CD4-positive, CD25-positive, alpha-beta regulatory T cell (primary cell): ENCODE results near the gene CXCR3. TPM values are rescaled to one million over a fixed set of nuclear protein-coding genes. Genes with fewer than 3 reads are reported as not detected.
"Not testable (repeated sequence)": the region's sequence is repeated elsewhere in the genome, so short reads cannot be mapped to it uniquely, and the experiment has no call there.

Experiments
- ATAC-seq, 2 donors: fragments of 150-1000 bp; cut with Tn5 transposase; one replicate each; pipeline ENCODE4 v1.10.0; 2021; ENCODE audit warnings: low read depth in 2 of 2, moderate number of reproducible peaks in 2 of 2, moderate library complexity in 1 of 2
- DNase-seq, 3 donors: peaks; one replicate each; pipeline versions ENCODE4 v3.0.0 to v3.0.0-alpha.2; 2012 to 2022; ENCODE audit warnings: mixed read lengths in 1 of 3
- H3K27ac ChIP-seq: one replicate; pipeline ENCODE4 v1.7.0; 2013; ENCODE audit warnings: mild to moderate bottlenecking, low read length; ENCODE audit not compliant: insufficient read depth, poor library complexity, severe bottlenecking
- H3K27me3 ChIP-seq: one replicate; pipeline ENCODE4 v1.7.0; 2013; ENCODE audit warnings: low read length; ENCODE audit not compliant: control insufficient read depth, insufficient read depth
- H3K36me3 ChIP-seq: one replicate; pipeline ENCODE4 v1.7.0; 2013; ENCODE audit warnings: mild to moderate bottlenecking, low read length, moderate library complexity; ENCODE audit not compliant: control insufficient read depth, insufficient read depth
- H3K4me1 ChIP-seq: 2 replicates; pipeline ENCODE4 v1.7.0; 2013; ENCODE audit warnings: mild to moderate bottlenecking, low read length; ENCODE audit not compliant: insufficient read depth, control insufficient read depth, poor library complexity, severe bottlenecking
- H3K4me3 ChIP-seq: one replicate; pipeline ENCODE4 v1.7.0; 2013; ENCODE audit warnings: low read depth, mild to moderate bottlenecking, low read length, moderate library complexity
- H3K9me3 ChIP-seq, 2 experiments: 1 replicate in 1 of 2; 2 replicates in 1 of 2; pipeline ENCODE4 v1.7.0; 2013; ENCODE audit warnings: low read length in 2 of 2, mild to moderate bottlenecking in 1 of 2, moderate library complexity in 1 of 2; ENCODE audit not compliant: control insufficient read depth in 2 of 2
- H3K27ac Mint-ChIP-seq, 3 donors: one replicate each; pipeline ENCODE4 v1.8.0; 2020 to 2022; ENCODE audit warnings: mild to moderate bottlenecking in 3 of 3, mixed read lengths in 3 of 3, moderate library complexity in 2 of 3
- H3K27me3 Mint-ChIP-seq: one replicate; pipeline ENCODE4 v1.8.0; 2022; ENCODE audit warnings: mild to moderate bottlenecking, mixed read lengths
- H3K36me3 Mint-ChIP-seq: one replicate; pipeline ENCODE4 v1.8.0; 2020; ENCODE audit warnings: mixed read lengths
- H3K4me1 Mint-ChIP-seq, 4 donors: one replicate each; pipeline ENCODE4 v1.8.0; 2020 to 2022; ENCODE audit warnings: mixed read lengths in 4 of 4, mild to moderate bottlenecking in 1 of 4
- H3K4me3 Mint-ChIP-seq, 4 donors: one replicate each; pipeline ENCODE4 v1.8.0; 2020 to 2022; ENCODE audit warnings: mild to moderate bottlenecking in 4 of 4, mixed read lengths in 4 of 4, moderate library complexity in 3 of 4
- H3K9me3 Mint-ChIP-seq, 7 donors: one replicate each; pipeline ENCODE4 v1.8.0; 2020 to 2022; ENCODE audit warnings: mixed read lengths in 7 of 7, mild to moderate bottlenecking in 3 of 7, moderate library complexity in 2 of 7
- polyA plus RNA-seq, 4 donors: library from polyadenylated mRNA; unstranded; fragments of 300-500 nt; fragmentation: Illumina TruSeq; gene quantifications; one replicate each; pipeline ENCODE4 v1.2.3, GENCODE V29; 2021
- total RNA-seq: library from RNA; stranded (reverse); gene quantifications from one replicate; pipeline ENCODE4 v1.2.3, GENCODE V29; 2022

CXCR3 gene
- total and polyA plus RNA-seq, 5 donors from 2014 or later: 31.9 to 111 (median 72.7) TPM

GRCh38 chrX:71650333-71650969, 32.1 kb upstream of the CXCR3 start:
- no peak overlapping the region for H3K27ac ChIP-seq
- peak in 2 of 3 donors; percentile 26 to 60 for DNase-seq

DNA sequence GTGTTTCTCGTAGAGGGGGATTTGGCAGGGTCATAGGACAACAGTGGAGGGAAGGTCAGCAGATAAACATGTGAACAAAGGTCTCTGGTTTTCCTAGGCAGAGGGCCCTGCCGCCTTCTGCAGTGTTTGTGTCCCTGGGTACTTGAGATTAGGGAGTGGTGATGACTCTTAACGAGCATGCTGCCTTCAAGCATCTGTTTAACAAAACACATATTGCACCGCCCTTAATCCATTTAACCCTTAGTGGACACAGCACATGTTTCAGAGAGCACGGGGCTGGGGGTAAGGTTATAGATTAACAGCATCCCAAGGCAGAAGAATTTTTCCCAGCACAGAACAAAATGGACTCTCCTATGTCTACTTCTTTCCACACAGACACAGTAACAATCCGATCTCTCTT, 26.1 kb upstream of the CXCR3 start:
- H3K27me3 ChIP-seq, H3K27ac Mint-ChIP-seq, H3K36me3 ChIP-seq, H3K9me3 Mint-ChIP-seq, H3K27me3 Mint-ChIP-seq, H3K4me1 Mint-ChIP-seq, H3K4me1 ChIP-seq, ATAC-seq, H3K27ac ChIP-seq, H3K4me3 ChIP-seq, H3K36me3 Mint-ChIP-seq, DNase-seq, H3K9me3 ChIP-seq, H3K4me3 Mint-ChIP-seq: not testable (repeated sequence)

More at GRCh38 chrX:71650333-71650969, 32.1 kb upstream of the CXCR3 start:
- H3K4me1 ChIP-seq: peaks cover 5% of the 10 kb centered on the region
- Mint-ChIP-seq H3K4me3 (no peak overlapping the region), H3K27me3 (no peaks in the 10 kb centered on the region), H3K27ac (peak overlapping the region in 1 of 3 donors; percentile 17), H3K36me3 (no peaks in the 10 kb centered on the region), H3K4me1 (peaks cover 0 to 11% (median 4%) of the 10 kb centered on the region in 4 donors), H3K9me3 (no peaks in the 10 kb centered on the region)
- no peaks in the 10 kb centered on the region for H3K9me3 ChIP-seq
- H3K27me3 ChIP-seq: no peaks in the 10 kb centered on the region
- ATAC-seq: peak; percentile 68 to 71
- no peak overlapping the region for H3K4me3 ChIP-seq
- H3K36me3 ChIP-seq: no peaks in the 10 kb centered on the region

DNA sequence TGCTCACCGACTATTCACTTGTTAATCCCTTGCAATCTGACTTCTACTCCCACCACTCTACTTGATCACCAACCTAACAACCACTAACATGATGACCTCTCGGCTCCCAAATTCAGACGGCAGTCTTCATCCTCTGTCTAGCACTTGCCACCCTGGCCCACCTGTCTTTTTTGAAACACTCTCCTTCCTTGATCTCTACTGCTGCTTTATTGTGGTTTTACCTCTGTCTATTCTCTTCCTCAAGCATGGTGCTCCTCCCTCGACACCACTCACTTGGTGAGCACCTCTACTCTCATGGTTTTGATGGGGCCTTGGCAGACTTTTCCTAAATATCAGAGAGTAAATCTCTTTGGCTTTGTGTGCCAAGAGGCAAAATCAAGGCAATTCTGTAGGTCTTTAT, 21.7 kb upstream of the CXCR3 start:
- peak in 1 of 2 donors; percentile 44 for ATAC-seq
- no peak overlapping the region for H3K4me3 ChIP-seq

DNA sequence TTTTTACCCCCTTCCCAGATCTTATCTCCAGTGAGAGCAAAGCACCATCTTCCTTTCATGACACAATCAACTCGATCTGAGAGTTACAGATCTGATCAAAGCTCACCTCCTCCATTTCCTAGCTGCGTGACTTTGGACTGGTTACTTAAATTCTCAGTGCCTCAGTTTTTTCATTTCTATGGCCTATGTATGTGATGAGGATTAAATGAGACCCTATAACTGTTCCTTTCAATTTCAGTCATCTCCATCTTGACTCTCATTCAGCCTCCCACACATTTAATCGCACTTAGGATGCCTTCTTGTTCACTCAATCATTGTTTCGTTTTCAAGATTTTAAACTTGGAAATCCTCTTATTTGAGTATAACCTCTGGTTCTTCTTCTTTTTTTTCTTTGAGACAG, 20.1 kb upstream of the CXCR3 start:
- H3K27me3 ChIP-seq: no peaks in the 10 kb centered on the region
- peaks cover 39% of the 10 kb centered on the region for H3K4me1 ChIP-seq
- no peaks in the 10 kb centered on the region for H3K9me3 ChIP-seq
- ATAC-seq (no peak), DNase-seq (peak in 1 of 3 donors; percentile 20)
- no peaks in the 10 kb centered on the region for H3K27me3 Mint-ChIP-seq
- H3K27ac Mint-ChIP-seq: no peak overlapping the region
- no peak overlapping the region for H3K4me3 Mint-ChIP-seq
- peak overlapping the region; percentile 67 for H3K4me3 ChIP-seq
- H3K4me1 Mint-ChIP-seq: peaks cover 0 to 22% (median 8%) of the 10 kb centered on the region in 4 donors
- H3K36me3 Mint-ChIP-seq: no peaks in the 10 kb centered on the region
- no peaks in the 10 kb centered on the region for H3K9me3 Mint-ChIP-seq
- peak overlapping the region; percentile 60 for H3K27ac ChIP-seq
- H3K36me3 ChIP-seq: no peaks in the 10 kb centered on the region

More for the DNA sequence above, 21.7 kb upstream of the CXCR3 start:
- Mint-ChIP-seq H3K36me3 (no peaks in the 10 kb centered on the region), H3K4me3 (no peak overlapping the region), H3K27me3 (no peaks in the 10 kb centered on the region), H3K27ac (no peak overlapping the region), H3K9me3 (no peaks in the 10 kb centered on the region), H3K4me1 (peaks cover 0 to 22% (median 8%) of the 10 kb centered on the region in 4 donors)
- DNase-seq: peak in 1 of 3 donors; percentile 60
- Histone ChIP-seq H3K4me1 (peaks cover 39% of the 10 kb centered on the region), H3K27ac (no peak overlapping the region), H3K36me3 (no peaks in the 10 kb centered on the region), H3K27me3 (no peaks in the 10 kb centered on the region), H3K9me3 (no peaks in the 10 kb centered on the region)

GRCh38 chrX:71637848-71638247, 19.5 kb upstream of the CXCR3 start:
- Mint-ChIP-seq H3K36me3 (no peaks in the 10 kb centered on the region), H3K27ac (no peak overlapping the region)
- DNase-seq: peak in 1 of 3 donors; percentile 50

DNA sequence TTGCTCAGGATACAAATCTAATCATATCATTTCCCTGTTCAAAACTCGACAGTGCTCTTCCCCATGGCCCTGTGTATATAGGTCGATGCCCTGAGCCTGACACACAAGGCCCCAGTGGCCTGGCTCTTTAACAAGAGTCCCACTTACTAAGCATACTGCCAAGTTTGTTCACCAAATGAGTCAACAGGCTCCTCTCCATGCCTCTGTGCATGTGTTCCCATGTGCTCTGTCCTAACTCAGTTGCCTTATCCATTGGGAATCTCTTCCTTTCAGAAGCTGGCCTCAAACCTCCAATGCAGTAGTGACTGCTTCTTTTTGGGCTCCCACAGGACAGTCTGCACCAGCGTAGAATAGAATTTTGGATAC, 18.9 kb upstream of the CXCR3 start:
- DNase-seq (no peak), ATAC-seq (peak in 1 of 2 donors; percentile 27)
- H3K4me1 ChIP-seq: peaks cover 39% of the 10 kb centered on the region
- Mint-ChIP-seq H3K36me3 (no peaks in the 10 kb centered on the region), H3K4me1 (peaks cover 0 to 22% (median 4%) of the 10 kb centered on the region in 4 donors), H3K27ac (peak overlapping the region in 2 of 3 donors; percentile 56 to 59), H3K4me3 (peak overlapping the region in 1 of 4 donors; percentile 37), H3K27me3 (no peaks in the 10 kb centered on the region), H3K9me3 (no peaks in the 10 kb centered on the region)
- no peaks in the 10 kb centered on the region for H3K9me3 ChIP-seq
- H3K36me3 ChIP-seq: no peaks in the 10 kb centered on the region
- no peaks in the 10 kb centered on the region for H3K27me3 ChIP-seq
- peak overlapping the region; percentile 60 for H3K27ac ChIP-seq
- H3K4me3 ChIP-seq: no peak overlapping the region

More at GRCh38 chrX:71637848-71638247, 19.5 kb upstream of the CXCR3 start:
- no peaks in the 10 kb centered on the region for H3K27me3 Mint-ChIP-seq
- peak; percentile 39 to 52 for ATAC-seq
- peaks cover 0 to 22% (median 7%) of the 10 kb centered on the region in 4 donors for H3K4me1 Mint-ChIP-seq
- Histone ChIP-seq H3K27ac (peak overlapping the region; percentile 60), H3K27me3 (no peaks in the 10 kb centered on the region), H3K36me3 (no peaks in the 10 kb centered on the region), H3K4me1 (peaks cover 39% of the 10 kb centered on the region), H3K9me3 (no peaks in the 10 kb centered on the region), H3K4me3 (peak overlapping the region; percentile 67)
- H3K4me3 Mint-ChIP-seq: no peak overlapping the region
- H3K9me3 Mint-ChIP-seq: no peaks in the 10 kb centered on the region

DNA sequence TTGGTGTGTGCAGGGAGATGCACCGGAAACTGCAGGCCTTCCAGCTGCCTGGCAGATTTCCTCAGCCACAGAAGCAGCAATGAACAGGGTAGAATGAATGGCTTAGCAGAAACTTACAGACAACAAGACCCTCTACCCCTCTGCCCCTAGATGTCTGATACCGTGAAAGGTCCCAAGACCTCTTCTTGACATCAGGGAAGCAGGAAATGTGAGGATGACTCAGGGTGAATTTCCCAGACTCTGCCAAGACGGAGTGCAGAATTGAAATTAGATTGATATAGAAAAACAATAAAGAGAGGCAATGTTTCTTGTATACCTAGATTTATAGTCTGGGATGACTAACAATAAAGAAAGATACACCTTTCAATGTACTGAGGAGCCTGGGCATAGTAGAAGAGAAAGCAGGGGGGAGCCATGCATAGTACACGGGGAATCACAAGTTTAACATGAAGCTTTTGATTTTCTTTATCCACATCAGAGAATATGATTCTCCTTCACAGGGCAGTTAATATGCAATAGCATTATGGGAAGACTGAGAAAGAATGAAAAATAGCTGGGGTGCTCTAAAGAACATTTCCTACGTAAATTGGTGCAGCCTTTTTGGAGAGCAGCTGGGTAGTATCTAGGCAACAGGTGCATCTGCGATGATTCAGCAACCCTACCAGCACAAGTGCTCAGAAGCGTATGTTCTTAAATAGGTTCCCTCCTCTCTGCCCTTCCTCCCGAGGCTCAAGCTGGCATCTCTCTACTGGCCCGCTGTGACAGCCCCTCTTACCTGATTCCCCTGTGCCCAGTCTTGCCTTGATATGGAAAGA, 18.3 kb upstream of the CXCR3 start:
- no peak overlapping the region for H3K4me3 Mint-ChIP-seq
- no peaks in the 10 kb centered on the region for H3K27me3 Mint-ChIP-seq
- Histone ChIP-seq H3K4me3 (no peak overlapping the region), H3K9me3 (no peaks in the 10 kb centered on the region), H3K4me1 (peaks cover 39% of the 10 kb centered on the region), H3K27ac (peak overlapping the region; percentile 60), H3K36me3 (no peaks in the 10 kb centered on the region), H3K27me3 (no peaks in the 10 kb centered on the region)
- H3K27ac Mint-ChIP-seq: peak overlapping the region in 2 of 3 donors; percentile 56 to 59
- peaks cover 0 to 20% (median 4%) of the 10 kb centered on the region in 4 donors for H3K4me1 Mint-ChIP-seq
- no peaks in the 10 kb centered on the region for H3K9me3 Mint-ChIP-seq
- H3K36me3 Mint-ChIP-seq: no peaks in the 10 kb centered on the region
- DNase-seq (peak in 1 of 3 donors; percentile 61), ATAC-seq (peak; percentile 74 to 77)
